Measurements from ENCODE around the gene DSCAML1.

Gene DSCAML1

GRCh38 chr11:117443266-117444186 is 353.5 kb downstream of the DSCAML1 start:
- Histone ChIP-seq H3K36me3 (ENCODE audit: control insufficient read depth, insufficient read depth, low read length) (no peaks in the 10 kb centered on the region), H3K4me1 (ENCODE audit: control insufficient read depth, insufficient read depth, low read length) (no peaks in the 10 kb centered on the region), H3K9ac (ENCODE audit: low read depth, low read length) (no peak overlapping the region), H3K9me3 (ENCODE audit: control insufficient read depth, insufficient read depth, low read length) (no peaks in the 10 kb centered on the region), H3K4me3 (ENCODE audit: low read depth, low read length) (no peak overlapping the region), H3K27me3 (ENCODE audit: control insufficient read depth, insufficient read depth, low read length) (no peaks in the 10 kb centered on the region)

GRCh38 chr11:117442869-117443239 is 354.2 kb downstream of the DSCAML1 start:
- Histone ChIP-seq H3K9ac (ENCODE audit: low read depth, low read length) (no peak overlapping the region), H3K27me3 (ENCODE audit: control insufficient read depth, insufficient read depth, low read length) (no peaks in the 10 kb centered on the region), H3K36me3 (ENCODE audit: control insufficient read depth, insufficient read depth, low read length) (no peaks in the 10 kb centered on the region), H3K9me3 (ENCODE audit: control insufficient read depth, insufficient read depth, low read length) (no peaks in the 10 kb centered on the region), H3K4me1 (ENCODE audit: control insufficient read depth, insufficient read depth, low read length) (no peaks in the 10 kb centered on the region), H3K4me3 (ENCODE audit: low read depth, low read length) (no peak overlapping the region)

GRCh38 chr11:117442049-117442868 is 354.8 kb downstream of the DSCAML1 start:
- Histone ChIP-seq H3K9ac (ENCODE audit: low read depth, low read length) (no peak overlapping the region), H3K4me1 (ENCODE audit: control insufficient read depth, insufficient read depth, low read length) (no peaks in the 10 kb centered on the region), H3K27me3 (ENCODE audit: control insufficient read depth, insufficient read depth, low read length) (no peaks in the 10 kb centered on the region), H3K4me3 (ENCODE audit: low read depth, low read length) (no peak overlapping the region), H3K9me3 (ENCODE audit: control insufficient read depth, insufficient read depth, low read length) (no peaks in the 10 kb centered on the region), H3K36me3 (ENCODE audit: control insufficient read depth, insufficient read depth, low read length) (no peaks in the 10 kb centered on the region)

- Histone ChIP-seq H3K4me1 (ENCODE audit: control insufficient read depth, insufficient read depth, low read length) (no peaks in the 10 kb centered on the region), H3K4me3 (ENCODE audit: low read depth, low read length) (no peak overlapping the region), H3K9ac (ENCODE audit: low read depth, low read length) (no peak overlapping the region), H3K27me3 (ENCODE audit: control insufficient read depth, insufficient read depth, low read length) (no peaks in the 10 kb centered on the region), H3K9me3 (ENCODE audit: control insufficient read depth, insufficient read depth, low read length) (no peaks in the 10 kb centered on the region), H3K36me3 (ENCODE audit: control insufficient read depth, insufficient read depth, low read length) (no peaks in the 10 kb centered on the region)
Observed at GRCh38 chr11:117441146-117441975, 355.7 kb downstream of the DSCAML1 start.

GRCh38 chr11:117440258-117440657 is 356.8 kb downstream of the DSCAML1 start:
- no peaks in the 10 kb centered on the region for H3K9me3 ChIP-seq (ENCODE audit: control insufficient read depth, insufficient read depth, low read length)
- no peaks in the 10 kb centered on the region for H3K36me3 ChIP-seq (ENCODE audit: control insufficient read depth, insufficient read depth, low read length)
- H3K4me3 ChIP-seq (ENCODE audit: low read depth, low read length): no peak overlapping the region
- H3K9ac ChIP-seq (ENCODE audit: low read depth, low read length): no peak overlapping the region
- no peaks in the 10 kb centered on the region for H3K4me1 ChIP-seq (ENCODE audit: control insufficient read depth, insufficient read depth, low read length)
- no peaks in the 10 kb centered on the region for H3K27me3 ChIP-seq (ENCODE audit: control insufficient read depth, insufficient read depth, low read length)

- Histone ChIP-seq H3K27me3 (ENCODE audit: control insufficient read depth, insufficient read depth, low read length) (no peaks in the 10 kb centered on the region), H3K36me3 (ENCODE audit: control insufficient read depth, insufficient read depth, low read length) (no peaks in the 10 kb centered on the region), H3K9me3 (ENCODE audit: control insufficient read depth, insufficient read depth, low read length) (no peaks in the 10 kb centered on the region), H3K9ac (ENCODE audit: low read depth, low read length) (no peak overlapping the region), H3K4me3 (ENCODE audit: low read depth, low read length) (no peak overlapping the region), H3K4me1 (ENCODE audit: control insufficient read depth, insufficient read depth, low read length) (no peaks in the 10 kb centered on the region)
Observed at GRCh38 chr11:117439256-117439655, 357.8 kb downstream of the DSCAML1 start.

- Histone ChIP-seq H3K36me3 (ENCODE audit: control insufficient read depth, insufficient read depth, low read length) (no peaks in the 10 kb centered on the region), H3K9me3 (ENCODE audit: control insufficient read depth, insufficient read depth, low read length) (no peaks in the 10 kb centered on the region), H3K4me3 (ENCODE audit: low read depth, low read length) (no peak overlapping the region), H3K4me1 (ENCODE audit: control insufficient read depth, insufficient read depth, low read length) (no peaks in the 10 kb centered on the region), H3K9ac (ENCODE audit: low read depth, low read length) (no peak overlapping the region), H3K27me3 (ENCODE audit: control insufficient read depth, insufficient read depth, low read length) (no peaks in the 10 kb centered on the region)
Observed at GRCh38 chr11:117438371-117439000, 358.5 kb downstream of the DSCAML1 start.

GRCh38 chr11:117437791-117438130 is 359.3 kb downstream of the DSCAML1 start:
- Histone ChIP-seq H3K4me3 (ENCODE audit: low read depth, low read length) (no peak overlapping the region), H3K9ac (ENCODE audit: low read depth, low read length) (no peak overlapping the region), H3K4me1 (ENCODE audit: control insufficient read depth, insufficient read depth, low read length) (no peaks in the 10 kb centered on the region), H3K9me3 (ENCODE audit: control insufficient read depth, insufficient read depth, low read length) (no peaks in the 10 kb centered on the region), H3K36me3 (ENCODE audit: control insufficient read depth, insufficient read depth, low read length) (no peaks in the 10 kb centered on the region), H3K27me3 (ENCODE audit: control insufficient read depth, insufficient read depth, low read length) (no peaks in the 10 kb centered on the region)

GRCh38 chr11:117437041-117437790 is 359.8 kb downstream of the DSCAML1 start:
- Histone ChIP-seq H3K4me1 (ENCODE audit: control insufficient read depth, insufficient read depth, low read length) (no peaks in the 10 kb centered on the region), H3K9ac (ENCODE audit: low read depth, low read length) (no peak overlapping the region), H3K27me3 (ENCODE audit: control insufficient read depth, insufficient read depth, low read length) (no peaks in the 10 kb centered on the region), H3K9me3 (ENCODE audit: control insufficient read depth, insufficient read depth, low read length) (no peaks in the 10 kb centered on the region), H3K36me3 (ENCODE audit: control insufficient read depth, insufficient read depth, low read length) (no peaks in the 10 kb centered on the region), H3K4me3 (ENCODE audit: low read depth, low read length) (no peak overlapping the region)

GRCh38 chr11:117435326-117435725 is 361.7 kb downstream of the DSCAML1 start:
- H3K4me3 ChIP-seq (ENCODE audit: low read depth, low read length): no peak overlapping the region
- no peak overlapping the region for H3K9ac ChIP-seq (ENCODE audit: low read depth, low read length)
- H3K27me3 ChIP-seq (ENCODE audit: control insufficient read depth, insufficient read depth, low read length): no peaks in the 10 kb centered on the region
- no peaks in the 10 kb centered on the region for H3K36me3 ChIP-seq (ENCODE audit: control insufficient read depth, insufficient read depth, low read length)
- H3K9me3 ChIP-seq (ENCODE audit: control insufficient read depth, insufficient read depth, low read length): no peaks in the 10 kb centered on the region
- no peaks in the 10 kb centered on the region for H3K4me1 ChIP-seq (ENCODE audit: control insufficient read depth, insufficient read depth, low read length)

All from iPS-15b (cell line).